Suprapubic skin (tissue), 4 donors: ENCODE measurements around the gene ADM. TPM values are rescaled to one million over a fixed set of nuclear protein-coding genes. Genes with fewer than 3 reads are reported as not detected.

Experiments used
- DNase-seq, 2 donors: peaks; one replicate each; pipeline ENCODE4 v3.0.0-alpha.2; 2019; ENCODE audit warnings: low spot score in 2 of 2
- H3K27ac ChIP-seq: fragments of 200-600 bp; sonication (generic); one replicate; pipeline ENCODE4 v1.5.1; 2019
- H3K27me3 ChIP-seq: fragments of 200-600 bp; sonication (generic); one replicate; pipeline ENCODE4 v1.5.1; 2019
- H3K36me3 ChIP-seq: fragments of 200-600 bp; sonication (generic); one replicate; pipeline ENCODE4 v1.5.1; 2019
- H3K4me1 ChIP-seq: fragments of 200-600 bp; sonication (generic); one replicate; pipeline ENCODE4 v1.5.1; 2019
- H3K4me3 ChIP-seq: fragments of 200-600 bp; sonication (generic); one replicate; pipeline ENCODE4 v1.5.1; 2019; ENCODE audit warnings: mild to moderate bottlenecking
- H3K9me3 ChIP-seq: fragments of 200-600 bp; sonication (generic); one replicate; pipeline ENCODE4 v1.5.1; 2019
- CTCF ChIP-seq, 2 donors: fragments of 200-600 bp in 1 of 2; fragments of 450-650 bp in 1 of 2; sonication (generic) in 1 of 2; IDR thresholded peaks; one replicate each; pipeline ENCODE4 v1.5.1; 2016 to 2019; ENCODE audit warnings: antibody characterized with exemption in 2 of 2, mild to moderate bottlenecking in 1 of 2, moderate library complexity in 1 of 2
- EP300 ChIP-seq: sonication (generic); formaldehyde crosslinking; IDR thresholded peaks from one replicate; pipeline ENCODE4 v1.6.1; 2017; ENCODE audit warnings: antibody characterized with exemption
- POLR2A ChIP-seq, 2 donors: fragments of 450-650 bp; IDR thresholded peaks; one replicate each; pipeline ENCODE4 v1.6.1; 2017; ENCODE audit warnings: antibody characterized with exemption in 2 of 2, mild to moderate bottlenecking in 2 of 2, moderate library complexity in 2 of 2
- POLR2AphosphoS5 ChIP-seq, 3 donors: sonication (generic); formaldehyde crosslinking; IDR thresholded peaks; one replicate each; pipeline ENCODE4 v1.6.1; 2017; ENCODE audit warnings: antibody characterized with exemption in 3 of 3
- WGBS: methylation state at CpG from one replicate; pipeline ENCODE4 v1.1.5; 2018; 5-methylcytosine and 5-hydroxymethylcytosine counted together
- total RNA-seq, 4 donors: library from RNA; depleted of rRNA; stranded (reverse); fragments of >200 nt; gene quantifications; one replicate each; pipeline ENCODE4 v1.1.0, GENCODE V29; 2016

Gene ADM
- total RNA-seq, 4 donors from 2014 or later: 48.7 to 140 (median 69.0) TPM

- Histone ChIP-seq H3K27ac (peak overlapping the region; percentile 64), H3K36me3 (no peaks in the 10 kb centered on the region), H3K27me3 (no peaks in the 10 kb centered on the region), H3K4me1 (peaks cover 51% of the 10 kb centered on the region), H3K9me3 (no peaks in the 10 kb centered on the region), H3K4me3 (no peak overlapping the region)
- DNase-seq: no peak
- TF ChIP-seq CTCF (IDR thresholded peaks at IDR 0.05) (no peak), EP300 (no peak), POLR2A (IDR thresholded peaks at IDR 0.05) (no peak), POLR2AphosphoS5 (IDR thresholded peaks at IDR 0.05) (no peak)
- 46% methylated on average over 6 of the region's 6 CpGs for WGBS
These were observed 20.6 kb downstream of the ADM start for GRCh38 chr11:10325277-10326011.

- no peak for DNase-seq
- TF ChIP-seq POLR2AphosphoS5 (IDR thresholded peaks at IDR 0.05) (no peak), POLR2A (IDR thresholded peaks at IDR 0.05) (no peak), EP300 (no peak), CTCF (IDR thresholded peaks at IDR 0.05) (no peak)
- no peaks in the 10 kb centered on the region for H3K36me3 ChIP-seq
- H3K9me3 ChIP-seq: no peaks in the 10 kb centered on the region
- WGBS: 68% methylated on average over 2 of the region's 2 CpGs
- H3K27ac ChIP-seq: peak overlapping the region; percentile 64
- H3K4me3 ChIP-seq: no peak overlapping the region
- H3K27me3 ChIP-seq: no peaks in the 10 kb centered on the region
- peaks cover 51% of the 10 kb centered on the region for H3K4me1 ChIP-seq
These were observed 21.4 kb downstream of the ADM start for GRCh38 chr11:10326012-10326964.

- no peak for TF ChIP-seq CTCF (IDR thresholded peaks at IDR 0.05)
- no peak for TF ChIP-seq POLR2A (IDR thresholded peaks at IDR 0.05)
- TF ChIP-seq EP300: no peak
- TF ChIP-seq POLR2AphosphoS5 (IDR thresholded peaks at IDR 0.05): no peak
- Histone ChIP-seq H3K36me3 (no peaks in the 10 kb centered on the region), H3K27me3 (no peaks in the 10 kb centered on the region), H3K9me3 (no peaks in the 10 kb centered on the region), H3K27ac (peak overlapping the region; percentile 61), H3K4me1 (peaks cover 50% of the 10 kb centered on the region), H3K4me3 (no peak overlapping the region)
- no peak for DNase-seq
These were observed 22.4 kb downstream of the ADM start for GRCh38 chr11:10327254-10327653.

GRCh38 chr11:10328314-10329098 is 23.6 kb downstream of the ADM start:
- H3K27me3 ChIP-seq: no peaks in the 10 kb centered on the region
- H3K9me3 ChIP-seq: no peaks in the 10 kb centered on the region
- 56% methylated on average over 3 of the region's 3 CpGs for WGBS
- no peak for DNase-seq
- H3K27ac ChIP-seq: peak overlapping the region; percentile 31
- H3K4me3 ChIP-seq: no peak overlapping the region
- H3K4me1 ChIP-seq: peaks cover 39% of the 10 kb centered on the region
- H3K36me3 ChIP-seq: no peaks in the 10 kb centered on the region
- TF ChIP-seq POLR2AphosphoS5 (IDR thresholded peaks at IDR 0.05): no peak
- TF ChIP-seq EP300: no peak
- no peak for TF ChIP-seq CTCF (IDR thresholded peaks at IDR 0.05)
- TF ChIP-seq POLR2A (IDR thresholded peaks at IDR 0.05): no peak
